DND-41 (cell line): ENCODE data around the gene NPIPB6.

Experiments
- ATAC-seq: fragments of 200-7000 bp; cut with Tn5 transposase; 3 replicates; pipeline ENCODE4 v1.9.1; 2021; ENCODE audit warnings: low read depth; ENCODE audit not compliant: insufficient read depth
- DNase-seq: peaks from one replicate; pipeline ENCODE4 v3.0.0-alpha.2; 2020
- H2AFZ ChIP-seq: 2 replicates; pipeline ENCODE4 v1.6.0; 2012; ENCODE audit warnings: low read depth, low read length
- H3K27ac ChIP-seq: 2 replicates; pipeline ENCODE4 v1.5.1; 2012; ENCODE audit warnings: low read length, inconsistent platforms
- H3K27me3 ChIP-seq: fragments of 200-600 bp; sonication (generic); 2 replicates; pipeline ENCODE4 v1.6.0; 2012; ENCODE audit warnings: low read length, mild to moderate bottlenecking, inconsistent platforms; ENCODE audit not compliant: insufficient read depth, poor library complexity
- H3K36me3 ChIP-seq: 2 replicates; pipeline ENCODE4 v1.5.1; 2012; ENCODE audit warnings: low read length, inconsistent platforms; ENCODE audit not compliant: insufficient read depth
- H3K4me1 ChIP-seq: 2 replicates; pipeline ENCODE4 v1.5.1; 2012; ENCODE audit warnings: mild to moderate bottlenecking, low read length; ENCODE audit not compliant: insufficient read depth
- H3K4me2 ChIP-seq: 2 replicates; pipeline ENCODE4 v1.6.0; 2012; ENCODE audit warnings: mild to moderate bottlenecking, moderate library complexity, low read length, inconsistent platforms; ENCODE audit not compliant: insufficient read depth
- H3K4me3 ChIP-seq, 2 experiments: fragments of 200-600 bp in 1 of 2; shearing (Covaris generic) in 1 of 2; 2 replicates each; pipeline ENCODE4 v1.5.1; 2012 to 2016; ENCODE audit warnings: inconsistent platforms in 2 of 2, low read length in 2 of 2, mild to moderate bottlenecking in 2 of 2, low read depth in 1 of 2, moderate library complexity in 1 of 2
- H3K79me2 ChIP-seq: 2 replicates; pipeline ENCODE4 v1.6.0; 2012; ENCODE audit warnings: low read length, inconsistent platforms; ENCODE audit not compliant: insufficient read depth
- H3K9ac ChIP-seq: 2 replicates; pipeline ENCODE4 v1.6.0; 2012; ENCODE audit warnings: low read depth, mild to moderate bottlenecking, inconsistent platforms, low read length, moderate library complexity
- H3K9me3 ChIP-seq: 2 replicates; pipeline ENCODE4 v1.5.1; 2012; ENCODE audit warnings: low read length, moderate library complexity, mild to moderate bottlenecking, inconsistent platforms; ENCODE audit not compliant: insufficient read depth, severe bottlenecking
- H4K20me1 ChIP-seq: 2 replicates; pipeline ENCODE4 v1.6.0; 2012; ENCODE audit warnings: low read length; ENCODE audit not compliant: insufficient read depth
- EZH2 ChIP-seq: IDR thresholded peaks from 3 replicates; pipeline ENCODE4 v1.6.1; 2012; ENCODE audit warnings: borderline replicate concordance, low read depth, mild to moderate bottlenecking, moderate library complexity, low read length, inconsistent platforms; ENCODE audit not compliant: severe bottlenecking
- TF ChIP-seq, protein P1 (sequence below): IDR thresholded peaks from 2 replicates; pipeline ENCODE4 v1.5.1; 2012; ENCODE audit warnings: borderline replicate concordance, low read length, moderate library complexity, mild to moderate bottlenecking; ENCODE audit not compliant: poor library complexity, severe bottlenecking; ENCODE audit errors: extremely low read depth

NPIPB6 gene

DNA sequence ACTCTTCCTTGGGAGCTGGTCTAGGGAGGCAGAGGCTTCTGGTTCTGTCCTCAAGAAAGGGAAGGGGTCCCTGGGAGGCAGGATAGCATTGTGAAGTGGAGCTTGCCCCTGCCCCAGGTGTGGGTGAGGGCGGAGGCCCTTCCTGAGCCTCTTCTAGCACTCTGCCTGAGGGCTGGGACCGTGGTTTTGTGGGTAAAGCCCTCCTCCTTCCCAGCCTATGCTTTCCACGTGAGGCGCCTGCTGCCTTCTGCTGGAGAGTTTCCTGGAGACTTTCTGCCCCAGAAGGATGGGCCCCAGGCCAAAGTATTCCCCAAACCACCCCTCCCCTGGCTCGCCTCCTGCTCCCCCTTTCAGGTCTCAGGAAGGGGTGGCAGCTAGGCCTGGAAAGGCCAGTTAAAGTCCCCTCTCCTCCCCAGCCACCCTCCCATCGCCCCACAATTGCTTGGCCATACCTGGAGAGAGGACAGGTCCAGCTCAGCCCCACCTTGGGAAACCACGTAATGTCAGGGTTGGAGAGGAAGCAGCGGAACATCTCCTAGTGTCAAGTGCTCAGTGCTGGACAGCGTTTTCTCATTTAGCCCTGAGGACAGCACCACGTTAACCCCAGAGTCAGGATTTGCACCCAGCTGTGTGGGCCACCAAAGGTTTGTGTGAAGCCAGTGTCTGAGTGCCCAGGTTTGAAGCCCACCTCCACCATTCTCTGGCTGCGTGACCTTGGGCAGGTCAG, 65.4 kb downstream of the NPIPB6 start:
- Histone ChIP-seq H3K4me2 (no peak overlapping the region; the same call in 1 of the 2 replicates), H3K27ac (no peak overlapping the region)

GRCh38 chr16:28297308-28297707, 66.0 kb downstream of the NPIPB6 start:
- Histone ChIP-seq H3K79me2 (peaks cover 11% of the 10 kb centered on the region), H3K36me3 (no peaks in the 10 kb centered on the region; the same call in 1 of the 2 replicates), H3K4me3 (no peak overlapping the region), H3K9me3 (no peaks in the 10 kb centered on the region), H3K27me3 (no peaks in the 10 kb centered on the region), H3K27ac (no peak overlapping the region), H3K9ac (no peak overlapping the region), H3K4me1 (peaks cover 47% of the 10 kb centered on the region), H3K4me2 (no peak overlapping the region), H4K20me1 (peaks cover 52% of the 10 kb centered on the region), H2AFZ (no peak overlapping the region)
- TF ChIP-seq, protein P1, sequence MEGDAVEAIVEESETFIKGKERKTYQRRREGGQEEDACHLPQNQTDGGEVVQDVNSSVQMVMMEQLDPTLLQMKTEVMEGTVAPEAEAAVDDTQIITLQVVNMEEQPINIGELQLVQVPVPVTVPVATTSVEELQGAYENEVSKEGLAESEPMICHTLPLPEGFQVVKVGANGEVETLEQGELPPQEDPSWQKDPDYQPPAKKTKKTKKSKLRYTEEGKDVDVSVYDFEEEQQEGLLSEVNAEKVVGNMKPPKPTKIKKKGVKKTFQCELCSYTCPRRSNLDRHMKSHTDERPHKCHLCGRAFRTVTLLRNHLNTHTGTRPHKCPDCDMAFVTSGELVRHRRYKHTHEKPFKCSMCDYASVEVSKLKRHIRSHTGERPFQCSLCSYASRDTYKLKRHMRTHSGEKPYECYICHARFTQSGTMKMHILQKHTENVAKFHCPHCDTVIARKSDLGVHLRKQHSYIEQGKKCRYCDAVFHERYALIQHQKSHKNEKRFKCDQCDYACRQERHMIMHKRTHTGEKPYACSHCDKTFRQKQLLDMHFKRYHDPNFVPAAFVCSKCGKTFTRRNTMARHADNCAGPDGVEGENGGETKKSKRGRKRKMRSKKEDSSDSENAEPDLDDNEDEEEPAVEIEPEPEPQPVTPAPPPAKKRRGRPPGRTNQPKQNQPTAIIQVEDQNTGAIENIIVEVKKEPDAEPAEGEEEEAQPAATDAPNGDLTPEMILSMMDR = no peak
- TF ChIP-seq EZH2 = no peak
- ATAC-seq = no peak
- DNase-seq = no peak

More for the DNA sequence above, 65.4 kb downstream of the NPIPB6 start:
- no peaks in the 10 kb centered on the region; the same call in 1 of the 2 replicates for H3K36me3 ChIP-seq
- H3K4me3 ChIP-seq = no peak overlapping the region
- H3K9ac ChIP-seq = no peak overlapping the region
- H3K79me2 ChIP-seq = peaks cover 7% of the 10 kb centered on the region
- H3K4me1 ChIP-seq = peaks cover 42% of the 10 kb centered on the region
- peaks cover 54% of the 10 kb centered on the region for H4K20me1 ChIP-seq
- no peaks in the 10 kb centered on the region for H3K27me3 ChIP-seq
- no peak overlapping the region for H2AFZ ChIP-seq
- H3K9me3 ChIP-seq = no peaks in the 10 kb centered on the region
- peak; percentile 48 for DNase-seq
- TF ChIP-seq, protein P1 = no peak
- no peak for TF ChIP-seq EZH2
- ATAC-seq = peak; percentile 71

DNA sequence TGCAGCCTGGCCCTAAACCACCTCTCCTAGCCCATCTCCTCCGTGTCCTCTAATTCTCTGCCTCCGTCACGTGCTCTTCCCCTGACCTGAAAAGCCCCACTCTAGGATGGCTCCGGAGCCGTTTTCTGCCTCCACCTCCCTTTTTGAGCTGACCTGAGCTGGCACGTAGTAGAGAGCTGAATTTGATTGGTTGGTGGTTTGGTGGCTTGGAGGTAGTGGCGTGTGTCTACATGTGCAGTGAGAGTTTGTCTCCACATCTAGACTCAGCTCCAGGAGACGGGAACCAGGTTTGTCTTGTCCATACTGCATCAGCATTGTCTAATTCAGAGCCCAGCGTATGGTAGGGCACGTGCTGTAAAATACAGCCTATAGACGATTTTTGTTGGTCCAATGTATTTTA, 68.0 kb downstream of the NPIPB6 start:
- peak overlapping the region; percentile 93; the same call in 1 of the 2 replicates for H3K4me2 ChIP-seq
- H3K79me2 ChIP-seq = peaks cover 23% of the 10 kb centered on the region
- no peak overlapping the region for H2AFZ ChIP-seq
- TF ChIP-seq, protein P1 = no peak
- TF ChIP-seq EZH2 = no peak
- no peak for DNase-seq
- ATAC-seq = no peak
- H3K4me3 ChIP-seq = no peak overlapping the region
- H3K36me3 ChIP-seq = peaks cover 1% of the 10 kb centered on the region; the same call in 1 of the 2 replicates
- peaks cover 60% of the 10 kb centered on the region for H3K4me1 ChIP-seq
- H3K27me3 ChIP-seq = no peaks in the 10 kb centered on the region
- peaks cover 38% of the 10 kb centered on the region for H4K20me1 ChIP-seq
- no peak overlapping the region; the same call in 1 of the 2 replicates for H3K9ac ChIP-seq
- no peak overlapping the region for H3K27ac ChIP-seq
- H3K9me3 ChIP-seq = no peaks in the 10 kb centered on the region
